Lower lobe of right lung (tissue), 2 donors: ENCODE measurements around the gene DIAPH3. TPM values are rescaled to one million over a fixed set of nuclear protein-coding genes. Genes with fewer than 3 reads are reported as not detected.

Experiments
- ATAC-seq, 2 donors: fragments of 200-7000 bp; cut with Tn5 transposase; one replicate each; pipeline ENCODE4 v1.9.1; 2020 to 2022; ENCODE audit warnings: mild to moderate bottlenecking in 2 of 2, moderate library complexity in 2 of 2
- DNase-seq: peaks from one replicate; pipeline ENCODE4 v3.0.0-alpha.2; 2020
- H3K27ac ChIP-seq: fragments of 200-600 bp; one replicate; pipeline ENCODE4 v1.8.0; 2022
- H3K27me3 ChIP-seq: fragments of 200-600 bp; one replicate; pipeline ENCODE4 v1.8.0; 2022; ENCODE audit warnings: low read depth
- H3K36me3 ChIP-seq: fragments of 200-600 bp; one replicate; pipeline ENCODE4 v1.8.0; 2022; ENCODE audit warnings: mild to moderate bottlenecking
- H3K4me1 ChIP-seq: fragments of 200-600 bp; one replicate; pipeline ENCODE4 v1.8.0; 2022
- H3K4me3 ChIP-seq: fragments of 200-600 bp; one replicate; pipeline ENCODE4 v1.8.0; 2022; ENCODE audit warnings: mild to moderate bottlenecking
- H3K9me3 ChIP-seq: fragments of 200-600 bp; one replicate; pipeline ENCODE4 v1.8.0; 2022
- intact Hi-C: fragments of 100-400 bp; cut with DNase I; formaldehyde crosslinking; loops from one replicate; pipeline ENCODE4 v1.11.0; 2022
- total RNA-seq: library from RNA; stranded (reverse); fragmentation: NEBNext Ultra II Directional; extraction: Animal tissue kit (Norgen Biotek cat#: 25700); gene quantifications from one replicate; pipeline ENCODE4 v1.2.1, GENCODE V29; 2021
- TF ChIP-seq, protein P1 (sequence below): fragments of 200-600 bp; IDR thresholded peaks from one replicate; pipeline ENCODE4 v1.8.0; 2022; ENCODE audit warnings: antibody characterized with exemption, mild to moderate bottlenecking
- donor health status: DM: no; HTN: yes; CAD: no; lungs with severe emphysema.

DIAPH3 gene
- total RNA-seq, 1 donor from 2014 or later = 3.2 TPM

DNA sequence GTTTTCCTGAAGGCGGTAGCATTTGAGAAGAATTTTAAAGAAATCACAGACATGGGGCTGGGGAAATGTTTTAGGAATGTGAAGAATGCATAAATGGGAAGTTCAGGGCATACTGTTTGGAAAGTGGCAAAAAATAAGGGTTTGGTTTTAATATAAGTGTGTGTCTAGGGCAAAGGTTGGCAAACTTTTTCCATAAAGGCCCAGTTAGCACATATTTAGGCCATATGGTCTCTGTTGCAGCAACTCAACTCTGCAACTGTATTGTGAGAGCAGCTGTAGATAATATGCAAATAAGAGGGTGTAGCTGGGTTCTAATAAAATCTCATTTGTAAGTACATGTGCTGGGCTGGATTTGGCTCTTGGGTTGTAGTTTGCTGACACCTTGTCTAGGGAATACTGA is 521.9 kb downstream of the DIAPH3 start:
- ATAC-seq (no peak), DNase-seq (no peak)
- Histone ChIP-seq H3K4me1 (no peaks in the 10 kb centered on the region), H3K27me3 (no peaks in the 10 kb centered on the region), H3K27ac (no peak overlapping the region), H3K36me3 (no peaks in the 10 kb centered on the region), H3K9me3 (no peaks in the 10 kb centered on the region), H3K4me3 (no peak overlapping the region)
- TF ChIP-seq, protein P1, sequence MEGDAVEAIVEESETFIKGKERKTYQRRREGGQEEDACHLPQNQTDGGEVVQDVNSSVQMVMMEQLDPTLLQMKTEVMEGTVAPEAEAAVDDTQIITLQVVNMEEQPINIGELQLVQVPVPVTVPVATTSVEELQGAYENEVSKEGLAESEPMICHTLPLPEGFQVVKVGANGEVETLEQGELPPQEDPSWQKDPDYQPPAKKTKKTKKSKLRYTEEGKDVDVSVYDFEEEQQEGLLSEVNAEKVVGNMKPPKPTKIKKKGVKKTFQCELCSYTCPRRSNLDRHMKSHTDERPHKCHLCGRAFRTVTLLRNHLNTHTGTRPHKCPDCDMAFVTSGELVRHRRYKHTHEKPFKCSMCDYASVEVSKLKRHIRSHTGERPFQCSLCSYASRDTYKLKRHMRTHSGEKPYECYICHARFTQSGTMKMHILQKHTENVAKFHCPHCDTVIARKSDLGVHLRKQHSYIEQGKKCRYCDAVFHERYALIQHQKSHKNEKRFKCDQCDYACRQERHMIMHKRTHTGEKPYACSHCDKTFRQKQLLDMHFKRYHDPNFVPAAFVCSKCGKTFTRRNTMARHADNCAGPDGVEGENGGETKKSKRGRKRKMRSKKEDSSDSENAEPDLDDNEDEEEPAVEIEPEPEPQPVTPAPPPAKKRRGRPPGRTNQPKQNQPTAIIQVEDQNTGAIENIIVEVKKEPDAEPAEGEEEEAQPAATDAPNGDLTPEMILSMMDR = no peak
- intact Hi-C loops = no loop called here

DNA sequence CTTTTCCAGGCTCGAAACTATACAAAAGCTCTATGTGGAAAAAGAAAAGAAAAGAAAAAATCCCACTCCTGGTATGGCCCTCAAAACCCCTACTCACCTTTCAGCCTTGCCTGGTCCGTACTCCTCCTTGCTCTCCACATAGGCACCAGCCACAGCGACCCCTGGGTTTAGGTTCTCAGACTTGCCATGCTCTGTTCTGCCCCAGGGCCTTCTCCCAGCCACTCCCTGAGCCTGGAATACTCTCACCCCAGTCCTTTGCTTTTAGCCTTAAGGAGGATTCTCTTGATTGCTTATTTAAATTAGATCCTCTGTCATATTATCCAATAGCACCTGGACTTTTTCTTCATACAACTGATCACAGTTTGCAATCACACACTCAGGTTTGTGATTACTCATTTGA is 522.5 kb downstream of the DIAPH3 start:
- intact Hi-C loops = no loop called here
- H3K36me3 ChIP-seq = no peaks in the 10 kb centered on the region
- H3K27ac ChIP-seq = no peak overlapping the region
- TF ChIP-seq, protein P1 = no peak
- DNase-seq = no peak
- no peaks in the 10 kb centered on the region for H3K4me1 ChIP-seq
- no peaks in the 10 kb centered on the region for H3K9me3 ChIP-seq
- no peak for ATAC-seq
- no peaks in the 10 kb centered on the region for H3K27me3 ChIP-seq
- no peak overlapping the region for H3K4me3 ChIP-seq

DNA sequence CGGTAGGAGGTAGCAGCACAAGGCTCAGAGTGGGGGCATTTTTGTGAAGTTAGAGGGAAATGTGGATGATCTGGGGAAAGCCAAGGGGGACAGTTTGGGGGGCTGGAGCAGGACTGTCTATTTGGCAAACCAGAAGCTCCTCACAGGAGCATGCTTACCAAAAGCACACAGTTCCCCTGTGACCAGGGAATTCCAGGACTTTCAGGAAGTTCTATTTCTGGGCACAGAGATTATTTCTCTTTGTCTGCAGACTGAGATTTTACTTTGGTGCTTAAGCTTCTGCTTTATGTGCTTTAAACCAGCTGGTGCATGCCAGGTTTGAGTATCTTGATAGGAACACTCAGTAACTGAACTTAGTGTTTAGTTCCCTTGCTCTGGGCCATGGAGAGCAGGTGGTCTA is 525.3 kb downstream of the DIAPH3 start:
- H3K36me3 ChIP-seq = no peaks in the 10 kb centered on the region
- H3K4me1 ChIP-seq = no peaks in the 10 kb centered on the region
- DNase-seq = no peak
- H3K9me3 ChIP-seq = no peaks in the 10 kb centered on the region
- H3K27me3 ChIP-seq = no peaks in the 10 kb centered on the region
- H3K27ac ChIP-seq = no peak overlapping the region
- no peak for ATAC-seq
- intact Hi-C loops = no loop called here
- TF ChIP-seq, protein P1 = no peak
- no peak overlapping the region for H3K4me3 ChIP-seq

DNA sequence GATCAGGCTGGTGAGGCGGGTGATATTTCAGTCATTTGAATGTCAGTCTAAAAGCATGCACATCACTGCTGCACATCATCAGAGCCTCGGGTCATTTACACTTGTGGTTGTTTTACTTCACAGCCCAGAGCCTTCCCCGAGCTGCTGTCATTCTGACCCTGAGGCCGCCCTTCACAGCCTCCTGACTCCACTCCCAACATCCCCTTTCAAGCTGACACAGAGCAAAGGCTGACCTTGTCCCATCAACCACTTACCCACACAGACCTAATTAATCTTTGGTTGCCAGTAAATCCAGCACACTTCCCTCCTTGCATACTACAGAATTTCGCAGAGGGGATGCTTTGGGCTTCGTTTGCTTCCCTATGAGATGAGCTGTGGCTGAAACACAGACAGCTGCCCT is 528.1 kb downstream of the DIAPH3 start:
- H3K4me1 ChIP-seq = no peaks in the 10 kb centered on the region
- no peak overlapping the region for H3K27ac ChIP-seq
- no peak for ATAC-seq
- no peak overlapping the region for H3K4me3 ChIP-seq
- TF ChIP-seq, protein P1 = no peak
- no peaks in the 10 kb centered on the region for H3K36me3 ChIP-seq
- no peaks in the 10 kb centered on the region for H3K9me3 ChIP-seq
- no peaks in the 10 kb centered on the region for H3K27me3 ChIP-seq
- no peak for DNase-seq
- intact Hi-C loops = no loop called here

DNA sequence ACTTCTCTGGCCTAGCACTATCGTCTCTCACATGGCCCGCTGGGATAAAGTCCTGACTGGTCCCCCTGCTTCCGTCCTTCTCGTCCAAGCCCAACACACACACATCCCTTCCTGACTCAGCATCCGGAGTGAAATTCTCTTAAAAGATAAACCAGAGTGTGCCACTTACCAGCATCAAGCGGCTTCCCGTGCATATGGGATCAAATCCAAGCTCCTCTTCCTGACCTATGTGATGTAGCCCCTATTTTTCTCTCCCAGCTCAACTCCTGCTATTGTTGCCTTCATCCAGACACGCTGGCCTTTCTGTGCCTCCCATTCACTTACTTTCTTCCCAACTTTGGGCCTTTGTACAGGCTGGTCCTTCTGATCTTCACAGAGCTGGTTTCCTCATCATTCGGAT is 530.4 kb downstream of the DIAPH3 start:
- intact Hi-C loops = no loop called here
- H3K27me3 ChIP-seq = no peaks in the 10 kb centered on the region
- ATAC-seq (peak; percentile 38 to 60), DNase-seq (no peak)
- no peaks in the 10 kb centered on the region for H3K9me3 ChIP-seq
- TF ChIP-seq, protein P1 = no peak
- H3K4me1 ChIP-seq = no peaks in the 10 kb centered on the region
- no peak overlapping the region for H3K4me3 ChIP-seq
- H3K36me3 ChIP-seq = no peaks in the 10 kb centered on the region
- H3K27ac ChIP-seq = no peak overlapping the region

DNA sequence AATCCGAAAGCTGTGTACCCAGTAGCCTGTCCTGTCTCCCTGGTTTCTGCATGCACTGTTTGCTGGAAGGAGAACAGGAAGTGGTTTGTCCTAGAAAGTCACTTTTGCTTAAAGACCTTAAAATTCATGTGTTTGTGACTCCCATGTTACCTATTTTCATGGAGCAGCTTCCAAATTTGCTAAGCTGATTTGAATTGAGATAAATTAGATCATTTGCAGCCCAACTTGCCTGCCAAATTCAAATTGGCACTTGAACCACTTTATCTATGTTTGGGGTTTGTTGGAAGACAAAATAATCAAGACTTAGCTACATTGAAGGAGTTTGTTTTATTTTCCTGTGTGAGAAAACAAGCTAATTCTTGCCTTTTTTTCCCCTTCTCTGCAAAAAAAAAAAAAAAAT is 532.5 kb downstream of the DIAPH3 start:
- TF ChIP-seq, protein P1 = no peak
- no peak for ATAC-seq
- intact Hi-C loops = no loop called here
- no peak overlapping the region for H3K27ac ChIP-seq
- H3K27me3 ChIP-seq = no peaks in the 10 kb centered on the region
- no peak overlapping the region for H3K4me3 ChIP-seq
- no peak for DNase-seq
- no peaks in the 10 kb centered on the region for H3K36me3 ChIP-seq
- H3K9me3 ChIP-seq = no peaks in the 10 kb centered on the region
- no peaks in the 10 kb centered on the region for H3K4me1 ChIP-seq
